NCI-H1436 treated with DMSO at 0.1 percent for 48 hours (cell line): ENCODE results near the gene FBXO15.

Experiments used
- DNase-seq: peaks from one replicate; lab custom pipeline; 2025; lab: John Stamatoyannopoulos, UW

The FBXO15 gene

GRCh38 chr18:74147779-74148542 is at the start of gene FBXO15, which contains the start of gene TIMM21:
Gene FBXO15 (minus strand): TSS chr18:74147834. CDS start chr18:74147785, 49 bp downstream.
Gene TIMM21 (plus strand): TSS chr18:74148523. CDS start chr18:74148809, 286 bp downstream.
- peak; percentile 92 for DNase-seq

GRCh38 chr18:74196220-74197119 is 48.8 kb upstream of the FBXO15 start:
- DNase-seq, result peak; percentile 17

GRCh38 chr18:74194691-74195090 is 47.1 kb upstream of the FBXO15 start:
- no peak for DNase-seq

- DNase-seq, result no peak
Measured at GRCh38 chr18:74191577-74191976, 43.9 kb upstream of the FBXO15 start.

GRCh38 chr18:74190086-74190485 is 42.5 kb upstream of the FBXO15 start:
- DNase-seq, result no peak

GRCh38 chr18:74186661-74187060 is 39.0 kb upstream of the FBXO15 start:
- DNase-seq, result no peak

GRCh38 chr18:74185860-74186259 is 38.2 kb upstream of the FBXO15 start:
- no peak for DNase-seq

GRCh38 chr18:74184875-74185274 is 37.2 kb upstream of the FBXO15 start:
- no peak for DNase-seq

- DNase-seq, result no peak
Measured at GRCh38 chr18:74183130-74183529, 35.5 kb upstream of the FBXO15 start.

- no peak for DNase-seq
Measured at GRCh38 chr18:74182335-74182734, 34.7 kb upstream of the FBXO15 start.

GRCh38 chr18:74179623-74180199 is 32.1 kb upstream of the FBXO15 start:
- no peak for DNase-seq

- no peak for DNase-seq
Measured at GRCh38 chr18:74178884-74179283, 31.2 kb upstream of the FBXO15 start.

- DNase-seq, result no peak
Measured at GRCh38 chr18:74175658-74176057, 28.0 kb upstream of the FBXO15 start.

- no peak for DNase-seq
Measured at GRCh38 chr18:74173434-74173750, 25.8 kb upstream of the FBXO15 start.

GRCh38 chr18:74172697-74173433 is 25.2 kb upstream of the FBXO15 start:
- DNase-seq, result no peak

GRCh38 chr18:74171910-74172606 is 24.4 kb upstream of the FBXO15 start:
- no peak for DNase-seq

GRCh38 chr18:74166386-74166785 is 18.8 kb upstream of the FBXO15 start:
- DNase-seq, result no peak

GRCh38 chr18:74163019-74163660 is 15.5 kb upstream of the FBXO15 start:
- no peak for DNase-seq

GRCh38 chr18:74155276-74155675 is 7.6 kb upstream of the FBXO15 start:
- DNase-seq, result no peak

GRCh38 chr18:74154716-74155115 is 7.1 kb upstream of the FBXO15 start:
- no peak for DNase-seq

GRCh38 chr18:74153793-74154192 is 6.2 kb upstream of the FBXO15 start:
- no peak for DNase-seq
